HG03558 (cell line): ENCODE measurements around the gene CMBL.
"Not testable (repeated sequence)": the region's sequence is repeated elsewhere in the genome, so short reads cannot be mapped to it uniquely, and the experiment has no call there.

ENCODE experiments used
- ATAC-seq: cut with Tn5 transposase; IDR thresholded peaks from one replicate; pipeline ENCODE4 v1.9.1; 2021; ENCODE audit warnings: moderate number of reproducible peaks; ENCODE audit not compliant: unreplicated experiment; ENCODE audit errors: extremely low read depth

The CMBL gene

DNA sequence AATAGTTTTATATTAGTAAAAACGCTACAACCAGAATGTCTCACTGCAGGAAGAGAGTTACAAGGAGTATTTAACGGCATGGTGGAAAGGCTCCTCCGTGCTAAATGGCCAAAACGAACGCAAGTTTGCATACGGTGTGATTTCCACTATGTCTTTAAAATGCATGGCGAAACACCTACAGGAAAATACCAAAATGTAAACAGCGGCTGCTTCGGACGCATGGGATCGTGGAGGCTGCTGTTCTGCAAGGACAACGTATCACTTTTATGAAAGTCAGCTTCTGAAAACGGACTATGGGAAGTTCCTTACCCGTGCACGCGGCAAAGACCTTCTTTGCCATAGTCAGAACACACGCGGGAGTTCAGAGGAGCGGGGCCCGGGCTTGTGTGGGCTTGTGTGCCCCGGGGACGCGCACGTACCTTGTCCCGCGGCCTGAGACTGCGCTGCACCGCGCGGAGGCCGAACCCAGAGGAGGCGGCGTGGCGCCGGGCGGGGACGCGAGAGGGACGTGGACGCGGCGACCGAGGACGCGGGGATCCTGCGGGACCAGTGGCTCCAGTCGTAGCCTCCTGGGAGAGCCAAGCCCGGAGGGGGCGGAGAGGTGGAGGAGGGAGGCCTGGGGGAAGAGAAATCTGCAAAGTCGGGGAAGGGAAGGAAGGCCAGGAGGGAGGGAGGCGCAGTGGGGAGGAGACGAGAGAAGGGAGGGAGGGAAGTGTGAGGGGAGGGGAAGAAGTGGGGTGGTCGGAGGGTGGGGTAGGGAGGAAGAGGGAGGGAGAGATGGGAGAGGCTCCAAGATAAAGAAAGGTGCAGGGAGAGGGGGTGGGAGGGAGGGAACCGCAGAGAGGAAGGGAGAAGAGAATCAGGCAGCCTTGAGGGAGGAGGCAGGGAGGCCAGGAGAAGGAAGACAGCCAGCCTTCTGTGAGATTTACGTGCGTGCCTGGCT, at the start of gene CMBL:
Gene CMBL (minus strand): TSS at position 697 of the 943 bp plus-strand sequence. CDS start 17,140 bp downstream, outside the sequence.
- no peak for ATAC-seq

DNA sequence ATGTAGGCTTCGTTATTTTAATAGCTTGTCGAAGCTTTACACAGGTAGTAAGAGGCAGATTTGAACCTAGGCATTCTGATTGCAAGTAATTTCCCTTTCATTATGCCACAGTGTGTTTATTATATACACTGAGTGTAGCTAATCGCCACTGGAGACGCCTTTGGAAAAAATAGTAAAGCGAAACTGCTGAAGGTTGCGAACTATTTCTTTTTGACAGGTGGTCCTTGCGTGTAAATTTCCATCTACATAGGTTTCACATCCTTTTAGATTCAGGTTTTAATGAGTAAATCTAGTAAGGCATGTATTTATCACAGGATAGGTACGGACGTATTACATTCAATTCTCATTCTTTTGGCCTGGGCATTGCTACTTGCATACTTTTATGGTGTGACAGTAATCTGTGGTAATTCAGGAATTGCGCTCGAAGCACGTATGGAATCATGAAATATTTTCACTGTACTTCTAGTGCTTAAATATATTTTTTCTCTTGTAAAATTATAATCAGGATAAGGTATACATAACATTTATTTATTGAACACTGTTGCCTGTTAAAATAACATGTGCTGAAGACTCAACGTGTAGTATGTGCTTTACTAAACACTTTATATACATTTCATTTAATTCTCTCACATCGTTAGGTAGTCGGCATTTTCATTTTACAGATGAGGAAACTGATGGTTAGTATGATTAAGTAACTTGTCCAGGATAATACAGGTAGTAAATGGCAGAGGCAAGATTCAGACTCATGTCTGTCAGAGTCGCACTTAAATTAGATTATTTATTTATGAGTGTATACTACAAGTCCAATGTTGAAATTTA, 47.6 kb upstream of the CMBL start:
- ATAC-seq, result no peak

DNA sequence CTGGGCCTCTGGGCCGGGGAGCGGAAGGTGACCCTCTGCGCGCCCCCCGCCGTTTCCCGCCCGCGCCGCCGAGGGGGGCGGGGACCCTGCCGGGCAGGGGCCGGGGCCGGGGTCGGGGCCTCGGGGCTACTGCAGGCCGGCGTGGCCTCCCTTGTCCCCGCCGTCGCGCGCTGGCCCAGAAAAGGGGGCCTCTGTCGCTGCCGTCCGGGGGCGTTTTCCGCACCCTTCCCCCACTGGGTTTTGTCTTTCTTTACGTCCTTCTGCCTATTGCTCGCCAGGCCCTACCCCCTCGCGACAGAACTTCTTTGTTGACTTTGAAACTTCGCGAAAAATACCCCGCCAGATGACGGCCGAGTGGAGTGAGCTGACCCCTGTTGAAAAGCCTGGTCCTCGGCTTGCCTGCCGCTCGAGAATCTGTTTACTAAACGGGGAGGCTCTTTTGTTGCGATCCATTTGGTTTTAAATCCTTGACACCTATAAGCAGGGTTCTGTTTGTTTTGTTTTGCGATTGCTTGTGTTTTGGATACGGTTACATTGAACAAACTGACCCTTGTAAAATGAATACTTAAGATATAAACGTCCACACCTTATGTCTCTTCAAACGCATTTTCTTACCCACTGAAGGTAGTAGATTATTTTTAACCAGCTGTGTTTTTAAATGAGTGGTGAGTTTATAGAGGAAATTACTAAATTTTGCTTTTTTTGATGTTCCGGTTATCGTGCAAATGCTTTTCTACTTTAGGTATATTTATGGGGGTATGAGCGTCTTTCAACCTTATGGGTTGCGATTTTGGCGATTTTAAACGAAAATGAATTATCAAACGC, 46.6 kb upstream of the CMBL start:
- peak; percentile 1 for ATAC-seq

DNA sequence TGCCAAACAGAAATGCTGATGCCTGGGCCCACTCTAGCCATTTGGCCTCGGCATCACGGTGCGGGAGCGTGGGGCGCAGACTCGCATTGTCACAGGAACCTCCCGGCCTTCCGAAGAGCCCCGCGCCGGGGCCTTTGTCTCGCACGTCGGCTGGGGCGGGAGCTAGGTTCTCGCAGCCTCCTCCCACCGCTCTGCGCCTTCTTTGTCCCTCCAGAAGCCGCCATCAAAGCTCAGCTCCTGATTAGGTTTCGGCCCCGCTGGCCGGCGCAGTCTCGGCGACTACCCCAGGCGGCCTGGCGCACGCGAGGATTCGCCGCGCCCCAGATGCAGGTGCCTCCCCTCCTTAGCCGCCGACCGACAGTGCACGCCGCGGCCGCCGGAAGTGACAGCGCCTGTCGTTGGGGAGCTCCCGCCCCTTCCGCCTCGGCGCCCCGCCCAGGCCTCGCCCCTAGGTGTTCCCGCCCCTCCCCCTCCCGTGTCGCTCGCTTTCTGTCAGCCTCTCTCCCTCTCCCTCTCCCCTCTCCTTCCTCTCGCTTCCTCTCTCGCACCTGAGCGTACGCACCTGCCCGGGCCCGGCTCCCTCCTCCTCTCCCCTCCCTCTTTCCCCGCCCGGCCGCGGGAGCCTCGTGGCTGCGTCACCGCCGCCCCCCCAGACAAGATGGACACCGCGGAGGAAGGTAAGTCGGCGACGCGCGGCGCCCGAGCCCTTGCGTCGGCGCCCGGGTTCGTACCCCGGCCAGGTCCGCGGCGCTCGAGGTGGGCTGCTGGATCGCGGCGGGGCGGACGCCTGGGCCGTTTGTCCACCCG, 45.7 kb upstream of the CMBL start, which contains the start of gene MARCHF6:
Gene MARCHF6 (plus strand): TSS at position 455 of the 807 bp plus-strand sequence. CDS start 204 bp downstream, at position 659.
- ATAC-seq, result peak; percentile 69

DNA sequence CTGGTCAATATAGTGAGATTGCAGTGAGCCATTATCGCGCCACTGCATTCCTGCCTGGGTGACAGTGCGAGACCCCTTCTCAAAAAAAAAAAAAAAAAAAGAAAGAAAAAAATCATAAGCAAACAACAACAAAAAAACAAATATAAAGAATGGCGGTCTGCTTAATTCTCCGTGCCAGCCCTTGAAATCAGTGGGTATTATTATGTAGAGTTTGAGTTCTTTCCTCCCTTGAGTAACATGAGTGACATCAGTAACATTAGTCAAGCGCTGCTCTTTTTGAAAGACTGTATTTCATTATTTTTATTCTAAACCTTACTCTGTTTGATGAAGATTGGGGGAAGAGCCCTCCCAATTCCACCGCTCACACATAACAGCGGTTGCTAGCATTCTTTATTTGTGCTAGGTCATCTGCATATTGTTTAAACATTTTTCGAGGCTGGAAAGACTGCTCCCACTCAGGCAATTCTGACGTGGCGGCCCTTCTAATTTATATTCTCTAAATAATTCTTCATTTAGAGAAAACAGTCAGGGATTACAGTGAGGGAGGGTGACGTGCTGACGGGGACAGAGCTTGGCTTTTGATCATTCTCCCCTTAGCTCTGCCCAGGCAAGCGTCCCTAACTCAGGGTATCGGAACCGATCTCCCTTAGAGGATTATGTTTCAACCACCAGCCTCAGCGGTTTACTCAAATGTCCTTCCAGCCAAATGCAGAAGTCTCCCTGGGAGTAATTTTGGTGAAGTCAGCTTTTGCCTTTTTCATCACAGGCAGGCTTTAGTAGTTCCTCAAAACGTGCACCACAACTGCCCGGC, 44.9 kb upstream of the CMBL start:
- no peak for ATAC-seq

DNA sequence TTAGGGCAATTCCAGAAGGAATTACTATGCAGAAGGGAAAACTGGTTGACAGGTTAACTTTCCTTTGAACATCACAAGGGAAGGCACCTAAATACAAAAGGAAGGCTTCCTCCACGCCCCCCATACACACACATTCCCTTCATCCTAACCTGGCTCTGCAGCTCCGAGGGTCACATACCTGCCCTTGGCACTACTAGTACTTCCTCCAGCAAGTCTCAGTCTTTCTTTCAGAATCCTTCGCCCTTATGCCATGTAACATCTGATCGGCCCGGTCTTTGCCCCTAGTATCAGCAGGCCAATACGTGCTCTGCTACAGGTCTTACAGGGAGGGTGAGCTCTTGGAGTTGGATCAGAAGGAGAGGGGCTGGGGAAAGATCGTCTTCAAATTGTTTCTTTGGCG, 44.2 kb upstream of the CMBL start:
- ATAC-seq, result no peak

DNA sequence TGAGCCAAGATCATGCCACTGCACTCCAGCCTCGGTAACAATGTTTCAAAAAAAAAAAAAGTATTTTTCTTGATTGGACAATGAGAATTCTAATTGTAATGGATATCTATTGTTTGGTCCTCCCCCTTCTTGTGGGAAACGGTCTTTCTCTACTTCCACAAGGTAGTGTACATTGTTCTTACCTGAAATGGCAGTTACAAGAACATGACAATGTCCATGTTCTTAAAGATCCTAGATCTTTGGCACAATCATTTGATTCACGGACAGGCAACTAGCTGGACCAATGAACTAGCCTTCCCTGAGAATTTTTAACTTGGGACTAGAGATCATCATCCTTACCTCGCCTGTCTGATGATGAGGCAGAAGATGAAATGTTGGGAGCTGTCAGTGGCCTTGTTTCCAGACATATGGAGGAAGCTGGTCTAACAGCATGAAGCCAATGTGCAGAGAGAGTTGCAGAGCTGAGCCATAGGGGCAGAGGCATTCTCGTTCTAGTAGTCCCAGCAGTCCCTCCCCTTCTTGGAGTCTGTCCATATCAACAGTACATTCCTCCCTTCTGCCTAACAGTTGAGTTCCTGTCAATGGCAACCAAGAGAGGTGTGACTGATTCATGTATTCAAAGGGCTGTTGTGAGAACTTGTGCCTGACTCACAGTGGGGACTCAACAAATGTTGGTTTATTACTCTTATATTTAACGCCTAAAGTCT, 43.6 kb upstream of the CMBL start:
- no peak for ATAC-seq

DNA sequence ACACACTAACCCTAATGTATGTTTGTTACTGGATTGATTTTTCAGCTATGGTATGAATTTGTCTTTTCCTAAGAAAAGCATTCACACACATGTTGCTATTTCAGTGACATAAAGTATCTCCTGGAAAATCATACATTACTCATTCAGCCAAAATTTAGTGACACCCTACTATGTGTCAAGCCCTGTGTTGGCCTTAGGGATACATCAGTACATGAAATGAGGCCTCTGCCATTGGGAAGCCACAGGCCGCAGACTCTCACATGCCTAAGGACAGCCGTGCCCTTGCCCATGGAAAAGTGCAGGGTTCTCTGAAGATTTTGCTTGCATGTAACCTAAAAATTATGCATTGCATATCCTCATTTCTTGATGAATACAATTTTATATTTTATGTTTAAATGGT, 40.6 kb upstream of the CMBL start:
- no peak for ATAC-seq

DNA sequence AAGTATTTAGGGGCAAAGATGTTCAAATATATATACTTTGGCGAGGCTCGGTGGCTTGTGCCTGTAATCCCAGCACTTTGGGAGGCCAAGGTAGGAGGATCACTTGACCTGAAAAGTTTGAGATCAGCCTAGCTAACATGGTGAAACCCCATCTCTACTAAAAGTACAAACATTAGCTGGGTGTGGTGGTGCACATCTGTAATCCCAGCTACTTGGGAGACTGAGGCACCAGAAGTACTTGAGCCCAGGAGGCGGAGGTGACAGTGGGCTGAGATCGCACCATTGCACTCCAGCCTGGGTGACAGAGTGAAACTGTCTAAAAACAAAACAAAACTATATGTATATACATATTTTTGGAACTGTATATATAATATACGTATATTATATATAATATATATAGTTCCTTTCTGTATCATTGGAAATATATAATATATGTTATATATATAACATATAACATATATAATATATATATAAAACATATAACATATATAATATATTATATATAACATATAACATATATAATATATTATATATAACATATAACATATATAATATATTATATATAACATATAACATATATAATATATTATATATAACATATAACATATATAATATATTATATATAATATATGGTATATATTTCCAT, 36.9 kb upstream of the CMBL start:
- not testable (repeated sequence) for ATAC-seq

DNA sequence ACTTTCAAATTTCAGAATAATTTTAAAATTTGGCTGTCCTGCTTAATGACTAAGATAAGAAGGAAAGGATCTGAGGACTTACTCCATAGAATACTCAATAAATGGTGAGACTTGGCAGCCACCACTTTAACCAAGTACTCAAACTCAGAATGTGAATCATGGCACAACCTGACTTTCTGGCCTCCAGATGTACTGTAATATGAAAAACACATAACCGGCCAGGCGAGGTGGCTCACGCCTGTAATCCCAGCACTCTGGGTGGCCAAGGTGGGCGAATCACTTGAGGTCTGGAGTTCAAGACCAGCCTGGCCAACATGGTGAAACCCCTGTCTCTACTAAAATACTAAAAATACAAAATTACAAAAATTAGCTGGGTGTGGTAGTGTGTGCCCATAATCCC, 35.8 kb upstream of the CMBL start:
- no peak for ATAC-seq

DNA sequence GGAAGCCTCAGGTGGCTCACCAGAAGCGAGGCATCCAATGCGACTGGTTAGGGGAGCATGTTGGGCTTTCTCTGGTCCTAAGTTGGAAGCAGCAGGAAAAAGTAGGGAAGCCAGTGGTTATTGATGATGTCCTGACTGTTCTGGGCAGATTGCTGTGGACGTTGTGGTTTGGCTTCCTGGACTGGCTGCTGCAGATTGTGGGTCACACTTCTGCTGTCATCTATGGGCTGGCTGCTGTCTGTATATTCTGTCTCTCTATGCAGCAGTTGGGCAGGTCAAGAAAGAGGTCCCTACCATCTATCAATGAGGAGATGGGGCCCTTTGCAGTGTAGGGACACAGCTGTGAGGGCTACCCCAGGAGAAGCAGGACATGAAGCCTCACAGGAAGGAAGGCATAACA, 32.3 kb upstream of the CMBL start:
- no peak for ATAC-seq

DNA sequence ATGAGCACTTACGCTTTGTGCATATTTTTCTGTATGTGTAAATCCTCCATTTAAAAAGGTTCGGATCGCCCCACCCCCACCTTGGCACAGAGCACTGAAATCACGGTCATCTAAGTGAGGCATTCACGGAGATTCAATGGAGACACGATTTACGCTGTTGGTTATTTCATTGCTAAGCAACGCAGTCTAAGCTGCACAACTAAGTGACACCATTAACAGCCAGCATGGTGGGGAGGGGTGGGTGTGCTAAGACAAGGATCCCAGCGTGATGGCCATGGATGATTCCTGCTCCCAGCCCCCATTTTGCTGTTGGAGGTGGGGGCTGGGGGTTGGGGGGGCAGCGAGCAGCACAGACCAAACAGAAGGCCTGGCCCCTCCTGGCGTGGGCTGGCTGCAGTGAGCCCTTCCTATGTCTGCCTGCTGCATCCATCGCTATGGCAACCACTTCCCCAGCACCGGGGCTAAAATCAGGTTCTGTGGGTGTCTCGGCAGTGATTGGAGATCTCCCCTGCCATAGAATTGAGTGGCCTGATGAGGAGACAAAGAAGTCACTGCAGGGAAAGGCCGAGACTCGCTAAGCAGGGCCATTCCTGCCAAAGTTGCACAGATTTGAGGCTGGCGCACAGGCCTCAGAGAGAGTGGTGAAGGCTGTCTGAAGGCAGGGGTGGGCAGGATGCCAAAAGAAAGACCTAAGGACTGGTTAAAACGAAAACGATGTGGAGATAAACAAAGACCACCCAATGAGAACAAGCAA, 31.5 kb upstream of the CMBL start:
- ATAC-seq, result no peak

DNA sequence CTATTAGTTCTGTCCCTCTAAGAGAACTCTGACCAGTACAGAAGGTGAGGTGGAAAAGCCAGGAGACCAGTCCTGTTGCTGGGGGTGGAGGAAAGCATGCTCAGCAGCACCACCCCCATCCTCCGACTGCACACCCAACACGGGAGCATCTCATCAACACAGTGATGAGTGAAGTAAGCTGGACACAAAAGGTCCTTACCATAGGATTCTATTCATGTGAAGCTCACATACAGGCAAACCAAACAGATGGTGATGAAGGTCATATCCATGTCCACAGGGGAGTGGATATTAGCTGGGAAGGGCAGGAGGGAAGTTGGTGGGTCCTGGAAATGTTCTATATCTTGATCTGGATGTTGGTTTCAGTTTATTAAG, 31.0 kb upstream of the CMBL start:
- ATAC-seq, result no peak

DNA sequence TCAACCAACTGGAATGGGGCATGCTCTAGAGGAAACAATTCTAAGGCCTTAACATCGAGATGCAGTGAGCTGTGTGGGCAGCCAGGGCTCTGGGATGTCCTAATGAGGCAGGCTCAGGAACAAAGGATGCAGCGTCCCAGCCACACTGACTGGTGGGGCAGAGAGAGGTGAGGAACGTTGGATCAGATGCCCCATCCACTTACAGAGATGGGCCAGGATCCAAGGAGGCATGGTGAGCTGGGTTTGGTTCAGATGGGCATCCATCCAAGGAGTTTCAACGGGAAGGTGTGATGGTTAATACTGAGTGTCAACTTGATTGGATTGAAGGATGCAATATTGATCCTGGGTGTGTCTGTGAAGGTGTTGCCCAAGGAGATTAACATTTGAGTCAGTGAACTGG, 30.3 kb upstream of the CMBL start:
- no peak for ATAC-seq

DNA sequence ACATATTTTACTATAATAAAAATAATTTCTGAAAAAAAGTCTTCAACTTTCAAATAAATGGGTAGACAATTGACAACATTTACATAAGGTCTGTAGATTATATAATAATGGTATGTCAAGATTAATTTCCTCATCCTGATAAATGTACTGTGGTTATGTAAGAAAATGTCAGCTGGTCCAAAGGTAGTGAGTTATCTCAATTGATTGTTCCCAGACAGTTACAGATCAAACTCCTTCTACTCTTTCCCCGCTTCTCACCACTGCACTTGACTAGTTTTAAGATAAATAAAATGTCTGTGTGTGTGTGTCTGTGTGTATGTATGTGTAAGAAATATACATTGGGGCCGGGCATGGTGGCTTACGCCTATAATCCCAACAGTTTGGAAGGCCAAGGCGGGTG, 29.4 kb upstream of the CMBL start:
- no peak for ATAC-seq

DNA sequence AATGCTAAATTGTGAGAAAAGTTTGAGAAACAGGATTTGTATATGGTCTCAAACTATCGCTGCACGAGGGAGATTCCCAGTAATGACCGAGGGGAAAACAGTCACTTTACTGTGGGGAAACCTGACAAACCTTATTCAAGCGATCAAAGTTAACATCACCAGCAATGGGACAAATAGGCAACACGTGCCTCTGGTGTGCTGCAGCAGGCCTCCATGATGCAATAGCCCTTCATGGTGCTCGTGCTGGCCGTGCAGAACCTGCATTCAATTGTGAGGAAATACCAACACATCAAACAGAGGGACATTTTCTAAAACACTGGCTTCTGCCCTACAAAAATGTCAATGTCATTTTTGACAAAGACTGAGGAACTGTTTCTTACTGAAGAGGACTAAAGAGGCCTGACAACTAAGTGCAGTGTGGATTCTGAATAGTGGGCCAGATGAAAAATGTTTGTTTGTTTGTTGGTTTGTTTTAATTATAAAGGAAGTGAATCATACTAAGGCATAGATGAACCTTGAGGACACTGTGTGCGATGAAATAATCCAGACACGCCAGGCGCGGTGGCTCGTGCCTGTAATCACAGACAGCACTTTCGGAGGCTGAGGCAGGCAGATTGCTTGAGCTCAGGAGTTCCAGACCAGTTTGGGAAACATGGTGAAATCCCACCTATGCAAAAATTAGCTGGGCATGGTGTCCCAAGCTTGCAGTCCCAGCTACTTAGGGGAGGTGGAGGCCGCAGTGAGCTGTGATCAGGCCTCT, 28.2 kb upstream of the CMBL start:
- ATAC-seq, result no peak
